ENCODE measurements around the gene TMEM259.

TMEM259 gene

GRCh38 chr19:964761-965694 lies 55.9 kb downstream of the TMEM259 start:
- no peak for TF ChIP-seq CTCF (IDR thresholded peaks at IDR 0.05; ENCODE audit: borderline replicate concordance, insufficient read depth, low read depth, low read length)
- H3K4me3 ChIP-seq (ENCODE audit: low read depth, low read length), result no peak overlapping the region

GRCh38 chr19:964116-964520 lies 56.8 kb downstream of the TMEM259 start:
- no peak for TF ChIP-seq CTCF (IDR thresholded peaks at IDR 0.05; ENCODE audit: borderline replicate concordance, insufficient read depth, low read depth, low read length)
- no peak overlapping the region for H3K4me3 ChIP-seq (ENCODE audit: low read depth, low read length)

GRCh38 chr19:963486-963951 lies 57.4 kb downstream of the TMEM259 start:
- no peak overlapping the region for H3K4me3 ChIP-seq (ENCODE audit: low read depth, low read length)
- TF ChIP-seq CTCF (IDR thresholded peaks at IDR 0.05; ENCODE audit: borderline replicate concordance, insufficient read depth, low read depth, low read length), result no peak

GRCh38 chr19:962683-963400 lies 58.1 kb downstream of the TMEM259 start:
- TF ChIP-seq CTCF (IDR thresholded peaks at IDR 0.05; ENCODE audit: borderline replicate concordance, insufficient read depth, low read depth, low read length), result no peak
- no peak overlapping the region for H3K4me3 ChIP-seq (ENCODE audit: low read depth, low read length)

- no peak overlapping the region for H3K4me3 ChIP-seq (ENCODE audit: low read depth, low read length)
- no peak for TF ChIP-seq CTCF (IDR thresholded peaks at IDR 0.05; ENCODE audit: borderline replicate concordance, insufficient read depth, low read depth, low read length)
Measured at GRCh38 chr19:961866-962620, 58.9 kb downstream of the TMEM259 start.

GRCh38 chr19:960601-960938 lies 60.4 kb downstream of the TMEM259 start:
- no peak for TF ChIP-seq CTCF (IDR thresholded peaks at IDR 0.05; ENCODE audit: borderline replicate concordance, insufficient read depth, low read depth, low read length)
- no peak overlapping the region for H3K4me3 ChIP-seq (ENCODE audit: low read depth, low read length)
